Measurements from ENCODE around the gene PDE5A. TPM values are rescaled to one million over a fixed set of nuclear protein-coding genes. Genes with fewer than 3 reads are reported as not detected.

Gene PDE5A
- total RNA-seq, 1 donor from 2014 or later = 2.1 TPM

GRCh38 chr4:119627267-119628255 is 1.0 kb downstream of the PDE5A start:
- peak overlapping the region; percentile 73 for H3K4me3 ChIP-seq (ENCODE audit: low read depth, low read length)
- TF ChIP-seq, protein P1, sequence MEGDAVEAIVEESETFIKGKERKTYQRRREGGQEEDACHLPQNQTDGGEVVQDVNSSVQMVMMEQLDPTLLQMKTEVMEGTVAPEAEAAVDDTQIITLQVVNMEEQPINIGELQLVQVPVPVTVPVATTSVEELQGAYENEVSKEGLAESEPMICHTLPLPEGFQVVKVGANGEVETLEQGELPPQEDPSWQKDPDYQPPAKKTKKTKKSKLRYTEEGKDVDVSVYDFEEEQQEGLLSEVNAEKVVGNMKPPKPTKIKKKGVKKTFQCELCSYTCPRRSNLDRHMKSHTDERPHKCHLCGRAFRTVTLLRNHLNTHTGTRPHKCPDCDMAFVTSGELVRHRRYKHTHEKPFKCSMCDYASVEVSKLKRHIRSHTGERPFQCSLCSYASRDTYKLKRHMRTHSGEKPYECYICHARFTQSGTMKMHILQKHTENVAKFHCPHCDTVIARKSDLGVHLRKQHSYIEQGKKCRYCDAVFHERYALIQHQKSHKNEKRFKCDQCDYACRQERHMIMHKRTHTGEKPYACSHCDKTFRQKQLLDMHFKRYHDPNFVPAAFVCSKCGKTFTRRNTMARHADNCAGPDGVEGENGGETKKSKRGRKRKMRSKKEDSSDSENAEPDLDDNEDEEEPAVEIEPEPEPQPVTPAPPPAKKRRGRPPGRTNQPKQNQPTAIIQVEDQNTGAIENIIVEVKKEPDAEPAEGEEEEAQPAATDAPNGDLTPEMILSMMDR (conservative IDR thresholded peaks at IDR 0.05; ENCODE audit: low read depth, low read length) = peak; percentile 37
- DNase-seq (ENCODE audit: low read depth) = no peak

DNA sequence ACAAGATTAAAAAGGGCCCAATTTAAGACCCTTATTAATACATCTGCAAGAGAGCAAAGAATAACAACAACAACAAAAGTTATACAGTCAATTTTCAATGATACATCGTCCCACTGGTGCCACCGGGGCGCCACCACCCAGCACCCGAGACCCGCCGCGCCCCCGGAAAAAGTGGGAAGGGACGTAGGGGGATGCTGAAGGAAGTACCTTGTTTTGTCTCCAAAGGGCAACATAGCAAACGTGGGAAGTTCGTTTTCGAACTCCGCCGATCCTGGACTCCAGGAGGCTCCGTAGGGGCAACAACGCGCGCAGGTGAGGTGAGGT is 1.7 kb downstream of the PDE5A start:
- DNase-seq (ENCODE audit: low read depth) = no peak
- TF ChIP-seq, protein P1 (conservative IDR thresholded peaks at IDR 0.05; ENCODE audit: low read depth, low read length) = no peak
- H3K4me3 ChIP-seq (ENCODE audit: low read depth, low read length) = peak overlapping the region; percentile 73

DNA sequence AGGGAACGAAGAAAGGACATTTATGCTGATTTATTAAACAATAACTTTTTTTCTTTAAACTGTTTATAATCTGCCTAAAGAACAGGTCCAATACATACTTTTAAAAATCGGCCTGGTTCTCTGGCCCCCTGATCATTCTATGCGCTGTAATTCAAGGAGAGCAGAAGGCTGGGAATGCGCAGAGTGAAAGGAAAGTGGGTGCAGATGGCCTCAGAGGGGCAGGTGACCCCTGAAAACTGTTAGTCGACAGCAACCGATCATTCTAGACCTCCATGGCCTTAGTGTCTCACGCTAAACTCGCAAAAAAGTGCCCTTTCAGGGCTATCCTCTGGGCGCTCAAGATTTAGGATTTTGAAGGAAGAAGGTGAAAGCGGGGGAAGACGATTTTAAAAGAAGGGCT is 2.2 kb downstream of the PDE5A start:
- DNase-seq (ENCODE audit: low read depth) = no peak
- H3K4me3 ChIP-seq (ENCODE audit: low read depth, low read length) = peak overlapping the region; percentile 73
- TF ChIP-seq, protein P1 (conservative IDR thresholded peaks at IDR 0.05; ENCODE audit: low read depth, low read length) = no peak

DNA sequence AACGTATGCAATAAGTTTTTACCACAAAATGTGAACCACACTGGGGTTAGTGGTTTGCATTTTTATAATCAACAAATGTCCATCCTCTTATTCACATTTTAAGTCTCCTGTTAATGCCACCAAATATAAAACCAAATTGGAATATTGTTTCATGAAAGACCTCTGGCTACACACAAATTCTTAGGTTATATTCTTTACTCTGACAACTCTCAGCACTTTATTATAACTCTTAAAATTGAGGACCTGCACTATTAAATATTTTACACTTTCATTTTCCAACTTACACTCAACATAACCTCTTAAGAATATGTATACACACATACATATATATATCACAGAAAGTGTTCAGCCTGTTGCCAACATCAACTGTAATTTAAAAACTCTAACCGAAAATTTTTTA is 2.8 kb downstream of the PDE5A start:
- DNase-seq (ENCODE audit: low read depth) = no peak
- H3K4me3 ChIP-seq (ENCODE audit: low read depth, low read length) = no peak overlapping the region
- TF ChIP-seq, protein P1 (conservative IDR thresholded peaks at IDR 0.05; ENCODE audit: low read depth, low read length) = no peak

GRCh38 chr4:119624356-119624755 is 4.2 kb downstream of the PDE5A start:
- H3K4me3 ChIP-seq (ENCODE audit: low read depth, low read length) = no peak overlapping the region
- TF ChIP-seq, protein P1 (conservative IDR thresholded peaks at IDR 0.05; ENCODE audit: low read depth, low read length) = no peak
- no peak for DNase-seq (ENCODE audit: low read depth)

- no peak overlapping the region for H3K4me3 ChIP-seq (ENCODE audit: low read depth, low read length)
- no peak for DNase-seq (ENCODE audit: low read depth)
- TF ChIP-seq, protein P1 (conservative IDR thresholded peaks at IDR 0.05; ENCODE audit: low read depth, low read length) = no peak
Measured at GRCh38 chr4:119623025-119623424, 5.6 kb downstream of the PDE5A start.
